Activated CD8-positive, alpha-beta memory T cell treated with anti-CD3 and anti-CD28 coated beads for 24 hours (primary cell): Measurements from ENCODE around the gene SIM2.

Experiments used
- DNase-seq: peaks from one replicate; pipeline ENCODE4 v3.0.0-alpha.2; 2020

The SIM2 gene

GRCh38 chr21:36686955-36687354 is 12.0 kb upstream of the SIM2 start:
- no peak for DNase-seq

DNA sequence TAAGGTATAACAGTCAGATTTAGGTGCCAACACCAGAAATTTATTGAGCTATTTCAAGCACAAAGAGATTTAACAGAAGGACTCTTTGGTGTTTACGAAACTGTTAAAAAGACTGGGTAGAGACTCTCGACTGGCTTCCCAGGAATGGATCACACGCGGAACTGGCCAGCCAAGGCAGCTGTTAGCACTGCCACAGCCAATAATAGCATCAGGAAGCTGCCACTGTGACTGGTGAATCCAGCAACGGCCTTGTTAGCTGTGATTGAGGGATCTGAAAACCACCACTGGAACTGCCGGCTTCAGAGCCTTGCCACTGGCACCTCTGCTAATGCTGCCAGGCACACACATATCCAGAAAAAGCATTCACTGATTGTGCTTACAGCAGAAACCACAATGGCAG is 10.6 kb upstream of the SIM2 start:
- no peak for DNase-seq

DNA sequence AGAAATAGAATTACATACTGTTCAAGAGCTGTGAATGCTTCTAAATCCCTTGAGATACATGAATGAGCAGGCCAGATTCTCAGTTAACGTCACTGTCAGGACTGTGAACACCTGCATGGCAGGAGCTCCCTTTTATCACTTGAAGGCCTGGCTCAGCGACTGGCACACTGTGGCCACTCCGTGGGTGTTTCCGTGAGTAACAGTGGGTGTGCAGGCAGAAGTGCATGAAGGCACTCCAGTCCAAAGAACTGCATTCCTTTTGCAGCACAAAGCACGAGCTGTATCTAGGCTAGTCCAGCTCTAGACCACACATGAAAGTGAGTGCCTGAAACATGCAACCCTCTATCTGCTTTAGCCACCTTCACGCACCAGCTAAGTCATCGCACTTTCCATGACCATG is 9.6 kb upstream of the SIM2 start:
- DNase-seq, result no peak

DNA sequence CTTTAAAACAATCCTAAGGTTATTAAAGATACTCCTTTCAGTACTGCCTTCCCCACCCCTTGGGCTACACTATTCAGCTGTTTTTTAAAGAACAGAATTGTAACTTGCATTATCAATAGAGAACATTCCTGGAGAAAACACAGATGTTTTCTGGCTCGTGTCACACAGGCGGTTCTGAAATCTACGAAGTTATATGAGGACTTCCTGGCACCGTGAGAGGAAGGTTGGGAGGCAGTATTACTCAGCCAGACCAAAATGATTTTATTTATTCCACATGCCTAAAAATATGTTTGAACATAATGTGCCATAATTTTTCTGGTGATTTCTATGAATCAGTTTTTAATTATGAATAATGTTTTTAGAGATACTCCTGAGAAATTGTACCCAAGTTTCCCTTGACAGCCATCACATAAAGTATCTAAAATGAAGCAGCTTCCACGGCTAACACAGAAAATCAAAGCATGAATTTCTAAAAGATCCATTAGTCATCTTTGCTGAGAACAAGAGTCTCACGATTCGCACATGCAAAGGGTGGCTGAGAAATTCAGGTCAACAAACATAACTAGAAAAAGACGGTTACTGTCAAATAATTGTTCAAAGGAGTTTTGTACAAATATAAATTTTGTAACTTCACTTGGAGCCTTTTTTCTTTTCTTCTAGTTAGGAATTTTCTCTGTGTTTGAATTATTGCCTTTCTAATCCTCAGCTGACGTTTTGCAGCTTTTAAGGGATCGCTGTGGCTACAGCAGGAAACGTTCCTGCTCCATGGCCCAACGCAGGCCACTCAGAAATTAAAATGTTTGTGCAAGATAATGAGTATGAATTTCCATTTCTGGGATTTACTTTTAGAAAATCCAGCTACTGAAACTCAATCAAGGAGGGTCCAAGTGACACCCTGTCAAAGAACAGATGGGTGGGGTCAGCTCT is 8.0 kb upstream of the SIM2 start:
- no peak for DNase-seq

DNA sequence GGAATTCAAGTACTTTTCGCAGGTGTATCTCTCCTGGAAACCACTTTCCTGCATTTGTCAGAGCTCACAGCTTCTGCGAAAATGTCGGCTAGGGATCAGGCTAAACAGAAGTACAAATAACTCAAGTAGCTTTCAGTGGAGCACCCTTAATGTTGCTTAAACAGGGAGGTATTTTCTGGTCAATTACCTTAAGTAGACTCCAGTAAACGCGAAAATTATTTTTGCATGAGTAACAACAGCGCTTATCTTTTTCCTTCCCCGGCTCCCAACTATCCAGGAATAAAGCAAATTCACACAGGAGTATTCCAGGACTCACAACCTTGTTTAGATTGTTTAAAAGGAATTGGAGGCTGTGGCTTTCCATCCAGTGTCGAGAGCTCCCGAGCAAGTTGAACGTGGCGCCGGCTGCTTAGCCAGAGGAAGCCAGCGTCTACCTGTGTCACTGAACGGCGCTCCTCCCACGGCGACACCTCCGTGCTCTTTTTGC is 7.3 kb upstream of the SIM2 start:
- DNase-seq, result no peak

GRCh38 chr21:36692114-36692834 is 6.6 kb upstream of the SIM2 start:
- DNase-seq, result no peak

DNA sequence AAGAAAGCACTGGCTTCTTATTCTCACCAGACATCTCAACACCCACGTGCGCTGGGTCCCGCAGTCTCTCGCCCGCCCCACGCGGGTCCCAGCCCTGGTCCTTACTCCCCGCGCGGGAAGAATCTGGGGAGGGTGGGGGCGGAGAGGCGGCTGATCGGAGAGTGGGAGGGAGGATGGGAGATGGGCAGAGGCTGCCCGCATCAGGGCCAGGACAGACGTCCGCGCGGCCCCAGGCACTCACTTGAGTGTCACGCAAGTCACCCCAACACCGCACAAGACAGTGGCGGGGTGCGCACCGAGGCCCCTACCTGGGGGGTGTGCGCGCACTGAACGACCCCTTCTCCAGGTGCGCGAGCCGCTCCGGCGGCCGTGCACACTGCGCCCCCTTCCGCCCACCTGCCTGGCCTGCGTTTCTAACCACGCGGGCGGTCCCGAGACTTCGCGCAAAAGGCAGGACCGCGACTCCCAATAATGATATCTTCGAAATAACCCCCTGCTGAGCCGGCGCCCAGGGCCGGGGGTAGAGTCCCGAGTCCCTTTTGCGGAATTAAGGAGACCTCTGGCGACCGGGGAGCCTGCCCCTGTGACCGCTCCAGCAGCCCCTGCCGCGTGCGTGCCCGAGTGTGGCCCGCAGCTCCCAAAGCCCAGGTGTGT is 6.0 kb upstream of the SIM2 start:
- no peak for DNase-seq

GRCh38 chr21:36693489-36694030 is 5.4 kb upstream of the SIM2 start:
- no peak for DNase-seq

DNA sequence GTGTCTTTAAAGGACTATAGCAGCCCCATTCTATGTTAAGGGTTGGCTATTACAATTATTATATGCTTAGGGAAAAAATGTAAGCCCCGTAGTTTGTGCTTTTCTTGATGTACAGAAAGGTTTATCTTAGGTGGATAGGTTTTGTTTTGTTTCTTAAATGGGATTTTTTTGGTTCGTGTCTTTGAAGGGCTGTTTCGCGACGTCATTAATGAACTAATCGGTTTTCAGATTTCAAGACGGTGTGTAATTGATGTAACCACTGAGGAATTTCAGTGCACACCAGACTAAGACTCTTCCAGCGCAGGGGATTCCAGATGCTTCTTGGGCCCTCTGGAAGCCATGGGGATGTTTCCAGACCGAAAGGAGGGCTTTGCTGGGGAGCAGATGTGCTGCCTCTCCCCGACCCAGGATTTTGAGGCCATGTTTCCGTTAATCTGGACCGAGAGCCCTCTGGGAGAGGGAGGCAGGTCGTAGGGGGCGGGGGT is 4.8 kb upstream of the SIM2 start:
- no peak for DNase-seq

DNA sequence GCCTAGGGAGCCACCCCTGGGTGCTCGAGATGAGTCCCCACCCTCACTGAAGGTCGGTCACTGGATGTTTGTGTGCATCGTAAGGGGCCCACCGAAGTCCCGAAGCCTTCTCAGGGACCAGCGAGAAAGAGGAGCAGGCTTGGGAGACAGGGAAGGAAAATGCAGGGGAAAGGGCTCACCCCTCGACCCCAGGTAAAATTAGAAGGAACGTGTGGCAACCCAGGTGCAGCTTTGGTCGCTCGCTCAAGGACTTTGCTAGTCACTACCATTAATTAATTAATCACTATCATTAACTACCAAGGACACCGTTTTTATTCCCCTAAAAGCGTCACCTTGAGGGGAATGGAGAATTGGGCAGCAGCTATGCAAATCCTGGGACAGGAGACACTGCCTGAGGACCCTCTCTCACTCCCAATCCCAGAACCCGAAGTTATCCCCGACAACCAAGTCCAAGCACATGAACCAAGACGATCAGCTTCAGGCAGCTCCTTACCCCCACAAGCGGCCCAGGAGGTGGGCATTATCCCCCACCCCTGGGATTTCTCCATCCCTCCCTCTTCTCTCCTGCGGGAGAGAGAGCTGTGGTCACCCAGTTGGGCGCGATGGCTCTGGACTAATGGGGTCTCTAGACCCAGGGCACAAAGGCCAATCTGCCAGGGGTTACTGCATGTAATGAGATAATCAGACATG is 4.2 kb upstream of the SIM2 start:
- no peak for DNase-seq

GRCh38 chr21:36695283-36695634 is 3.7 kb upstream of the SIM2 start:
- no peak for DNase-seq

- no peak for DNase-seq
These were observed 3.1 kb upstream of the SIM2 start for GRCh38 chr21:36695671-36696389.

GRCh38 chr21:36696390-36697059 is 2.4 kb upstream of the SIM2 start:
- no peak for DNase-seq

DNA sequence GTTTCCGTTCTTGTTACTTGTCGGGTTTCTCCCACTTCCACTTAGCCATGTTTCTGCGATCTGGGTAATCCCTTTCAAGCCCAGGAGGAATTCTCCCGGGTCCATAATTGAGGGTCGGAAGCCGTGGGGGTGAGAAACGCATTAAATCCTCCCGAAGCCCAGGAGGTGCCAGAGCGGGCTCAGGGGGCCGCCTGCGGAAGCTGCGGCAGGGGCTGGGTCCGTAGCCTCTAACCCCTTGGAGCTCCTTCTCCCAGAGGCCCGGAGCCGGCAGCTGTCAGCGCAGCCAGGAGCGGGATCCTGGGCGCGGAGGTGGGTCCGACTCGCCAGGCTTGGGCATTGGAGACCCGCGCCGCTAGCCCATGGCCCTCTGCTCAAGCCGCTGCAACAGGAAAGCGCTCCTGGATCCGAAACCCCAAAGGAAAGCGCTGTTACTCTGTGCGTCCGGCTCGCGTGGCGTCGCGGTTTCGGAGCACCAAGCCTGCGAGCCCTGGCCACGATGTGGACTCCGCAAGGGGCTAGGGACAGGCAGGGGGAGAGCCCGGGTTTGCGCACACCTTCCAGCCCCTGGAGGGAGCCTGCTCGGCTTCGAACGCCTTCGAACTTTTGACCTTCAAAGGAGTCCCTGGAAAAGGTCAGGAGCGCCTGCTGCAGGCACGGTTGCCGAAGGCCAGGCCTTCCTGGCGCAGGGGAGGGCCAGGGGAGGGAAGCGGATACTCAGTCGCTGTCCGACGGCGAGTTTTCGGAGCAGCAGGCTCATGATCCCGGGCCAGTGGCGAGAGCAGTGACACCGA is 1.7 kb upstream of the SIM2 start:
- no peak for DNase-seq

GRCh38 chr21:36697851-36698384 is 997 bp upstream of the SIM2 start:
- no peak for DNase-seq

DNA sequence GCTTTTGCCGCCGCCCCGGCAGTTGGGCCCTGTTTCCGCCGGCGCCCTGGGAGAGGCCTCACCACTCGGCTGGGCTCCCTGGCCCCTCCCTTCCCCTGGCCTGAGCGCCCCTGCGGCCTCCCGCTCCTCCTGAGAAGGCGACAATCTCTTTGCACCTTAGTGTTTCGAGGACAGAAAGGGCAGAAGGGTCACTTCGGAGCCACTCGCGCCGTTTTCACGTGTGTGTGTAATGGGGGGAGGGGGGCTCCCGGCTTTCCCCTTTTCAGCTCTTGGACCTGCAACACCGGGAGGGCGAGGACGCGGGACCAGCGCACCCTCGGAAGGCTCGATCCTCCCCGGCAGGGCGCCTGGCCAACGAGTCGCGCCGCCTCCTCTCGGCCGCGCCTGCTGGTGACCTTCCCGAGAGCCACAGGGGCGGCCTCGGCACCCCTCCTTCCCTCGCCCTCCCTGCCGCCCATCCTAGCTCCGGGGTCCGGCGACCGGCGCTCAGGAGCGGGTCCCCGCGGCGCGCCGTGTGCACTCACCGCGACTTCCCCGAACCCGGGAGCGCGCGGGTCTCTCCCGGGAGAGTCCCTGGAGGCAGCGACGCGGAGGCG is 432 bp upstream of the SIM2 start:
- DNase-seq, result no peak

DNA sequence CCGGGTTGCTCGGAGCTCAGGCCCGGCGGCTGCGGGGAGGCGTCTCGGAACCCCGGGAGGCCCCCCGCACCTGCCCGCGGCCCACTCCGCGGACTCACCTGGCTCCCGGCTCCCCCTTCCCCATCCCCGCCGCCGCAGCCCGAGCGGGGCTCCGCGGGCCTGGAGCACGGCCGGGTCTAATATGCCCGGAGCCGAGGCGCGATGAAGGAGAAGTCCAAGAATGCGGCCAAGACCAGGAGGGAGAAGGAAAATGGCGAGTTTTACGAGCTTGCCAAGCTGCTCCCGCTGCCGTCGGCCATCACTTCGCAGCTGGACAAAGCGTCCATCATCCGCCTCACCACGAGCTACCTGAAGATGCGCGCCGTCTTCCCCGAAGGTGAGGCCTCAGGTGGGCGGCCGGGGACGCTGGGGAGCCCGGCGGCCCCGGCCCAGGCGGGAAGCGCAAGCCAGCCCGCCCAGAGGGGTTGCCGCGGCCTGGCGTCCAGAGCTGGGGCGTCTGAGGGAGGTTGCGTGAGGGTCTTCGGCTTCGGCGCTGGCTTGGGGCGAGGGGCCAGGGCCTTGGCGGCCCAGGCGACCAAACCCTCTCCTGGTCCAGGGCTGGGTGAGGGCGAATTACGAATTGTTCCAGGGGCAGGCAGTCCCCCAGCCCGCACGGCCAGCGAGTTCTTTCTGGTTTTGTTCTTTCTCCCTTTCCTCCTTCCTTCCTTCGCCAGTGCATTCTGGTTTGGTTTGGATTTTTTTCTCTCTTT is 805 bp downstream of the SIM2 start:
- DNase-seq, result no peak

GRCh38 chr21:36700295-36700970 is 1.5 kb downstream of the SIM2 start:
- no peak for DNase-seq
